ENCODE measurements around the gene CFAP221. TPM values are rescaled to one million over a fixed set of nuclear protein-coding genes. Genes with fewer than 3 reads are reported as not detected.

The CFAP221 gene
- total RNA-seq, 1 experiment from 2014 or later = not detected

DNA sequence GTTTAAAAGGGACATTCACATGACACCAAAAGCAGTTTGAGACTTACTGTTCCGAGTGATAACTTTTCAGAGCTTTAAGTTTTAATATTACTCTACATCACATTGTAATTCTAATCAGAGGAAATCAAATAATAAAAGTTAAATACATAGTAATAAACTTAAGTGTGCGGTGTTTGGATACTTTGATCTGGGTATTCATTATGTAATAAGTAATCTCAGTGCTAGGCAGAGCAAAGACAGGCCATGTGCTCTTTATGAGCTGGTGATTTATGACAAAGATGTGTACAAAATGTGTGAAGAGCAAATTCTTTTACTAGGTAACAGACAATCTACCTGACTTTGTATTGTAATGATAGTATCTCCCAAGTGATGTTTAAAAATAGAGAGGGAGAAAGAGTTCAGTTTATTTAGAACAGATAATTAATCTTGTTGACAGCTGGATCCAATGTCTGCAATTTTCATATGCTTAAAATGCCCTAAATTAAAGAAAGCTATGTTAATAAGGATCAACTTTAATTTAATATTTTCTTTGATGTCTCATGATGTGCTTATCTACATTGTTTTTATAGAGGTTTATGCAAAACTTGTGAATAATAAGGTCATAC is 4.4 kb downstream of the CFAP221 start:
- TF ChIP-seq, protein P1, sequence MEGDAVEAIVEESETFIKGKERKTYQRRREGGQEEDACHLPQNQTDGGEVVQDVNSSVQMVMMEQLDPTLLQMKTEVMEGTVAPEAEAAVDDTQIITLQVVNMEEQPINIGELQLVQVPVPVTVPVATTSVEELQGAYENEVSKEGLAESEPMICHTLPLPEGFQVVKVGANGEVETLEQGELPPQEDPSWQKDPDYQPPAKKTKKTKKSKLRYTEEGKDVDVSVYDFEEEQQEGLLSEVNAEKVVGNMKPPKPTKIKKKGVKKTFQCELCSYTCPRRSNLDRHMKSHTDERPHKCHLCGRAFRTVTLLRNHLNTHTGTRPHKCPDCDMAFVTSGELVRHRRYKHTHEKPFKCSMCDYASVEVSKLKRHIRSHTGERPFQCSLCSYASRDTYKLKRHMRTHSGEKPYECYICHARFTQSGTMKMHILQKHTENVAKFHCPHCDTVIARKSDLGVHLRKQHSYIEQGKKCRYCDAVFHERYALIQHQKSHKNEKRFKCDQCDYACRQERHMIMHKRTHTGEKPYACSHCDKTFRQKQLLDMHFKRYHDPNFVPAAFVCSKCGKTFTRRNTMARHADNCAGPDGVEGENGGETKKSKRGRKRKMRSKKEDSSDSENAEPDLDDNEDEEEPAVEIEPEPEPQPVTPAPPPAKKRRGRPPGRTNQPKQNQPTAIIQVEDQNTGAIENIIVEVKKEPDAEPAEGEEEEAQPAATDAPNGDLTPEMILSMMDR (conservative IDR thresholded peaks at IDR 0.05) = no peak
- TF ChIP-seq EZH2 (IDR thresholded peaks at IDR 0.05; ENCODE audit: low read depth) = no peak
- H3K4me1 ChIP-seq (replicated peaks; ENCODE audit: insufficient read depth) = no peaks in the 10 kb centered on the region
- no peaks in the 10 kb centered on the region for H3K79me2 ChIP-seq (ENCODE audit: low read depth)
- intact Hi-C loops (cut with micrococcal nuclease; ENCODE audit: unreplicated experiment) = no loop called here
- H3F3A ChIP-seq (ENCODE audit: insufficient read depth, low read depth) = no peaks in the 10 kb centered on the region
- H3K9me3 ChIP-seq (ENCODE audit: insufficient read depth, low read depth) = no peaks in the 10 kb centered on the region
- peaks cover 46% of the 10 kb centered on the region for H3K27me3 ChIP-seq (ENCODE audit: insufficient read depth, low read depth)
- H3K4me3 ChIP-seq = no peak overlapping the region
- H3K36me3 ChIP-seq (ENCODE audit: low read depth) = no peaks in the 10 kb centered on the region
- DNase-seq = no peak
- no TSS peak for BruUV-seq (replicated peaks)
- H3K4me2 ChIP-seq = no peak overlapping the region
- no peak overlapping the region for H3K27ac ChIP-seq
- no peak overlapping the region for H2AFZ ChIP-seq
- no peaks in the 10 kb centered on the region for H4K20me1 ChIP-seq (ENCODE audit: insufficient read depth)
- H3K9me2 ChIP-seq (ENCODE audit: insufficient read depth) = no peaks in the 10 kb centered on the region
- ChIA-PET CTCF (no interaction called here), POLR2A (ENCODE audit: unreplicated experiment) (interaction anchor here (0.5 kb wide), 1 partner anchor 1527 kb away, joined by 4 read pairs; no protein-coding TSS in a partner anchor)

DNA sequence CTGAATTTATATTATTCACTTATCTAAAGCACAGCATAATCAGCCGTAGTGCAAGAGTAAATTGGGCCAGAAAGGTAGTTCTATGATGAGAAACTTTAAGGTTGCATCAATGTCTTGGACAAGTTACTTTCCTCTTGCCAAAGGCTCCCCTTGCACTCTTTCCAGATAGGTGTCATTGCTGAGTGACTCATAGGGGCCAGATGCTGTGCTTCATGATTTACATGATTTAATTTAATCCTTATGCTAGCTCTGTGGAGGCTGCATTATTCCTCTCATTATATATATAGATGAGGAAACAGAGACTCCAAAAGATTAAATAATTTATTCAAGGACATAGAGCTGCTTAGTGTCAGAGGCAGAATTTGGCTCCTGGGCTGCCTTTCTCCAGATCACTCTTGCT is 5.0 kb downstream of the CFAP221 start:
- DNase-seq = no peak

GRCh38 chr2:119550346-119550745 is 6.1 kb downstream of the CFAP221 start:
- CTCF ChIA-PET = no interaction called here
- intact Hi-C loops (cut with micrococcal nuclease; ENCODE audit: unreplicated experiment) = no loop called here
- BruUV-seq (replicated peaks) = no TSS peak
- Histone ChIP-seq H3K79me2 (ENCODE audit: low read depth) (no peaks in the 10 kb centered on the region), H3F3A (ENCODE audit: insufficient read depth, low read depth) (no peaks in the 10 kb centered on the region), H3K9me3 (ENCODE audit: insufficient read depth, low read depth) (no peaks in the 10 kb centered on the region), H2AFZ (no peak overlapping the region), H3K36me3 (ENCODE audit: low read depth) (no peaks in the 10 kb centered on the region), H3K4me1 (replicated peaks; ENCODE audit: insufficient read depth) (no peaks in the 10 kb centered on the region), H3K27me3 (ENCODE audit: insufficient read depth, low read depth) (peaks cover 31% of the 10 kb centered on the region), H3K4me3 (no peak overlapping the region), H3K9me2 (ENCODE audit: insufficient read depth) (no peaks in the 10 kb centered on the region), H4K20me1 (ENCODE audit: insufficient read depth) (no peaks in the 10 kb centered on the region), H3K4me2 (no peak overlapping the region), H3K27ac (no peak overlapping the region)
- no peak for DNase-seq
- TF ChIP-seq EZH2 (IDR thresholded peaks at IDR 0.05; ENCODE audit: low read depth) = no peak
- TF ChIP-seq, protein P1 (conservative IDR thresholded peaks at IDR 0.05) = no peak
- POLR2A ChIA-PET (ENCODE audit: unreplicated experiment) = no interaction called here

More for the DNA sequence above, 5.0 kb downstream of the CFAP221 start:
- Histone ChIP-seq H2AFZ (no peak overlapping the region), H3F3A (ENCODE audit: insufficient read depth, low read depth) (no peaks in the 10 kb centered on the region), H4K20me1 (ENCODE audit: insufficient read depth) (no peaks in the 10 kb centered on the region), H3K36me3 (ENCODE audit: low read depth) (no peaks in the 10 kb centered on the region), H3K4me1 (replicated peaks; ENCODE audit: insufficient read depth) (no peaks in the 10 kb centered on the region), H3K27me3 (ENCODE audit: insufficient read depth, low read depth) (peaks cover 42% of the 10 kb centered on the region), H3K9me3 (ENCODE audit: insufficient read depth, low read depth) (no peaks in the 10 kb centered on the region), H3K4me2 (no peak overlapping the region), H3K27ac (no peak overlapping the region), H3K4me3 (no peak overlapping the region), H3K79me2 (ENCODE audit: low read depth) (no peaks in the 10 kb centered on the region), H3K9me2 (ENCODE audit: insufficient read depth) (no peaks in the 10 kb centered on the region)
- TF ChIP-seq EZH2 (IDR thresholded peaks at IDR 0.05; ENCODE audit: low read depth) = no peak
- TF ChIP-seq, protein P1 (conservative IDR thresholded peaks at IDR 0.05) = no peak
- POLR2A ChIA-PET (ENCODE audit: unreplicated experiment) = interaction anchor here (0.5 kb wide), 1 partner anchor 1526 kb away, joined by 4 read pairs; no protein-coding TSS in a partner anchor
- CTCF ChIA-PET = no interaction called here
- intact Hi-C loops (cut with micrococcal nuclease; ENCODE audit: unreplicated experiment) = no loop called here
- BruUV-seq (replicated peaks) = no TSS peak

Measured in PC-9 (cell line).